ENCODE measurements around the gene SCML1. TPM values are rescaled to one million over a fixed set of nuclear protein-coding genes. Genes with fewer than 3 reads are reported as not detected.

Gene SCML1
- total and polyA plus RNA-seq, 2 donors (not counting 1 experiment from before 2014, with no cell fraction given), result 11.4 to 22.7 TPM

DNA sequence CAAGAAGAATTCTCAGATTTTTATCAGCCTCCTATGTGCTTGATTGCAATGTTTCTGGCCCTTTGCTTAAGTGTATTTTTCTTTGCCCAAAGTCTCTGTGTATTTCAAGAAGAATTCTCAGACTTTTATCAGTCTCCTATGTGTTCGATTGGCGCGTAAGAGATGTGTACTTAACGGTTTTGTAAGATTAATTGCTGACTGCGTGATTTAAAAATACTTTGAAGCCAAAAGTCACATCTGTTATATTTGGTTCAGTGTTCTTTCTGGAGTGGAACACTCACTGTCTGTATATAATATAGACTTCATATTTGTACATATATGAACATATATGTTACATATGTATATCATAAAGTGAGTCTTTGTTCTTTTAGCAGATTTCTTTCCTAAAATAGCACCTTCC lies 11.4 kb downstream of the SCML1 start:
- Histone ChIP-seq H3K4me3 (replicated peaks in 1 of 4; ENCODE audit: control extremely low read depth in 1 of 4, insufficient read depth in 1 of 4, low read depth in 3 of 4, low read length in 4 of 4) (no peak overlapping the region), H3K4me2 (ENCODE audit: extremely low read depth, insufficient read depth, low read length) (no peak overlapping the region), H3K27me3 (ENCODE audit: control insufficient read depth, insufficient read depth, low read length) (no peaks in the 10 kb centered on the region), H3K9me3 (ENCODE audit: control insufficient read depth, insufficient read depth, low read depth, low read length) (no peaks in the 10 kb centered on the region), H4K20me1 (ENCODE audit: control insufficient read depth, extremely low read depth, insufficient read depth, low read length) (no peaks in the 10 kb centered on the region), H3K79me2 (ENCODE audit: control insufficient read depth, insufficient read depth, low read length) (no peaks in the 10 kb centered on the region), H2AFZ (ENCODE audit: low read length) (no peak overlapping the region), H3K9ac (ENCODE audit: insufficient read depth, low read length) (no peak overlapping the region), H3K36me3 (ENCODE audit: control insufficient read depth, insufficient read depth, low read length) (peaks cover 2% of the 10 kb centered on the region), H3K4me1 (ENCODE audit: control insufficient read depth, extremely low read depth, insufficient read depth, low read length) (no peaks in the 10 kb centered on the region), H3K27ac (ENCODE audit: insufficient read depth, low read length) (no peak overlapping the region)
- DNase-seq (ENCODE audit: low read depth in 2 of 2), result no peak
- TF ChIP-seq EZH2 (IDR thresholded peaks at IDR 0.05; ENCODE audit: low read length, missing control alignments), result no peak

DNA sequence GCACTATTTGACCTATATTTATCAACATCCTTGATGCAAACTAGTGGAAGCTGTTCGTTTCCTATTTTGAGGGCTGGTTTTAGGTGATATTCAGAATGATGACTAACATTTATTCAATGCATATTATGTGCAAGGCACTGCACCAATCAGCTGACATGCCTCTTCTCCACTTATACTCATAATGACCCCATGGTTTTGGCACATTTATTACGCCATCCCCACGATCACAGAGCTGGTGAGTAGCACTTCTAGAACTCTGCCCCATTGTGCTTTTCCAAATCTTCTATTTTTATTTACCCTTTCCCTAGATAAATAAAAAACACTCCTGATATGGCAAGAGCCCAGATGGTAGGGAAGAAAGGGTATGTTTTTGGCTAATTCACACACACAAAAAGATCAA lies 13.1 kb downstream of the SCML1 start:
- Histone ChIP-seq H3K9me3 (ENCODE audit: control insufficient read depth, insufficient read depth, low read depth, low read length) (no peaks in the 10 kb centered on the region), H3K27ac (ENCODE audit: insufficient read depth, low read length) (no peak overlapping the region), H3K36me3 (ENCODE audit: control insufficient read depth, insufficient read depth, low read length) (peaks cover 2% of the 10 kb centered on the region), H3K79me2 (ENCODE audit: control insufficient read depth, insufficient read depth, low read length) (no peaks in the 10 kb centered on the region), H3K27me3 (ENCODE audit: control insufficient read depth, insufficient read depth, low read length) (no peaks in the 10 kb centered on the region), H3K9ac (ENCODE audit: insufficient read depth, low read length) (no peak overlapping the region), H3K4me2 (ENCODE audit: extremely low read depth, insufficient read depth, low read length) (no peak overlapping the region), H3K4me1 (ENCODE audit: control insufficient read depth, extremely low read depth, insufficient read depth, low read length) (no peaks in the 10 kb centered on the region), H2AFZ (ENCODE audit: low read length) (no peak overlapping the region), H3K4me3 (replicated peaks in 1 of 4; ENCODE audit: control extremely low read depth in 1 of 4, insufficient read depth in 1 of 4, low read depth in 3 of 4, low read length in 4 of 4) (no peak overlapping the region), H4K20me1 (ENCODE audit: control insufficient read depth, extremely low read depth, insufficient read depth, low read length) (no peaks in the 10 kb centered on the region)
- no peak for DNase-seq (ENCODE audit: low read depth in 2 of 2)
- TF ChIP-seq EZH2 (IDR thresholded peaks at IDR 0.05; ENCODE audit: low read length, missing control alignments) (no peak), CTCF (conservative IDR thresholded peaks at IDR 0.05 in 1 of 2, IDR thresholded peaks at IDR 0.05 in 1 of 2; ENCODE audit: low read depth in 1 of 2, low read length in 2 of 2) (no peak)

DNA sequence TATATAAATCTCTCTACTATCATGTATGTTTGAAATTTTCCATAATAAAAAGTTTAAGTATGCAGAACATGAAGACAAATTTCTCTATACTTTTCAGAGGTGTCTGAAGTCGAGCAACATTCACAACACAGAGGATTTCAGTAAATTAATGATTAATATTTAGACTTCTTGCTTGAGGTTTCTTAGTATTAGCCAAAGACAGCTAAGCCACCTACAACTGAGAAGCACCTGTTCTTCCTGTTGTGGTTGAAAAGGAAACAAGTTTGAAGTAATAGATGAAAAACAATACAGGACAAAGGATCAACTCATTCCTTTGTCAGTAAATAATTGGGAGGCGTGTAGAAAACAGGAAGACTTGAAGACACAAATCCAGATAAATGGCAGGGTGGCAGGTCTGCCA lies 21.1 kb downstream of the SCML1 start:
- no peak overlapping the region for H3K27ac ChIP-seq (ENCODE audit: insufficient read depth, low read length)
- TF ChIP-seq EZH2 (IDR thresholded peaks at IDR 0.05; ENCODE audit: low read length, missing control alignments), result no peak
- TF ChIP-seq CTCF (conservative IDR thresholded peaks at IDR 0.05 in 1 of 2, IDR thresholded peaks at IDR 0.05 in 1 of 2; ENCODE audit: low read depth in 1 of 2, low read length in 2 of 2), result no peak
- H3K27me3 ChIP-seq (ENCODE audit: control insufficient read depth, insufficient read depth, low read length), result no peaks in the 10 kb centered on the region
- no peaks in the 10 kb centered on the region for H3K9me3 ChIP-seq (ENCODE audit: control insufficient read depth, insufficient read depth, low read depth, low read length)
- no peaks in the 10 kb centered on the region for H3K36me3 ChIP-seq (ENCODE audit: control insufficient read depth, insufficient read depth, low read length)
- no peak overlapping the region for H2AFZ ChIP-seq (ENCODE audit: low read length)
- no peaks in the 10 kb centered on the region for H4K20me1 ChIP-seq (ENCODE audit: control insufficient read depth, extremely low read depth, insufficient read depth, low read length)
- H3K4me2 ChIP-seq (ENCODE audit: extremely low read depth, insufficient read depth, low read length), result no peak overlapping the region
- H3K4me3 ChIP-seq (replicated peaks in 1 of 4; ENCODE audit: control extremely low read depth in 1 of 4, insufficient read depth in 1 of 4, low read depth in 3 of 4, low read length in 4 of 4), result no peak overlapping the region
- H3K9ac ChIP-seq (ENCODE audit: insufficient read depth, low read length), result no peak overlapping the region
- H3K79me2 ChIP-seq (ENCODE audit: control insufficient read depth, insufficient read depth, low read length), result no peaks in the 10 kb centered on the region
- H3K4me1 ChIP-seq (ENCODE audit: control insufficient read depth, extremely low read depth, insufficient read depth, low read length), result no peaks in the 10 kb centered on the region
- DNase-seq (ENCODE audit: low read depth in 2 of 2), result no peak

Data from fibroblast of lung (primary cell).